Measurements from ENCODE around the gene LRRC4.

GRCh38 chr7:128052404-128052803 is 21.2 kb upstream of the LRRC4 start:
- TF ChIP-seq TCF7L2 (IDR thresholded peaks at IDR 0.05; ENCODE audit: borderline replicate concordance, low read depth, low read length) = no peak
- no peak for TF ChIP-seq CTCF (tag by site-specific recombination; IDR thresholded peaks at IDR 0.05)
- TF ChIP-seq ZNF426 (tag by site-specific recombination; IDR thresholded peaks at IDR 0.05) = no peak
- no peak for TF ChIP-seq ZNF398 (tag by site-specific recombination; IDR thresholded peaks at IDR 0.05)
- no peak for TF ChIP-seq ZBTB49 (tag by site-specific recombination; IDR thresholded peaks at IDR 0.05; ENCODE audit: low read depth)
- no peak for TF ChIP-seq ZNF521 (tag by site-specific recombination; IDR thresholded peaks at IDR 0.05)
- TF ChIP-seq ZNF626 (tag by site-specific recombination; IDR thresholded peaks at IDR 0.05) = no peak

Data from HEK293 (cell line).